PC-3 (cell line): Measurements from ENCODE around the gene DPPA2. TPM values are rescaled to one million over a fixed set of nuclear protein-coding genes. Genes with fewer than 3 reads are reported as not detected.

Source experiments
- ATAC-seq: fragments of 200-7000 bp; cut with Tn5 transposase; 2 replicates; pipeline ENCODE4 v1.9.1; 2020; ENCODE audit warnings: mild to moderate bottlenecking, moderate library complexity
- BruUV-seq: library from RNA; stranded (reverse); fragments of 400-500 nt; replicated peaks from 2 replicates; lab custom pipeline; 2021; lab: Mats Ljungman, UMichigan
- CTCF ChIA-PET: fragments of 300-600 bp; sonication (Branson Sonifier 250); formaldehyde crosslinking; loops from one replicate; lab custom pipeline; 2022; ENCODE audit warnings: antibody characterized with exemption; lab: Charles Lee
- POLR2A ChIA-PET: fragments of 300-600 bp; sonication (Branson Sonifier 250); formaldehyde crosslinking; loops from one replicate; lab custom pipeline; 2022; ENCODE audit warnings: antibody characterized with exemption; ENCODE audit not compliant: unreplicated experiment; lab: Charles Lee
- DNase-seq: peaks from one replicate; pipeline ENCODE4 v3.0.0-alpha.2; 2015
- H2AFZ ChIP-seq: fragments of 300-600 bp; sonication (generic); 2 replicates; pipeline ENCODE4 v1.6.0; 2016; ENCODE audit warnings: antibody characterized with exemption, low read length
- H3F3A ChIP-seq: fragments of 300-600 bp; sonication (generic); one replicate; pipeline ENCODE4 v1.6.0; 2017; ENCODE audit warnings: antibody characterized with exemption, low read length, control low read depth, mild to moderate bottlenecking; ENCODE audit not compliant: unreplicated experiment
- H3K27ac ChIP-seq: fragments of 300-600 bp; sonication (generic); 2 replicates; pipeline ENCODE4 v1.5.1; 2016; ENCODE audit warnings: mild to moderate bottlenecking, low read length
- H3K27me3 ChIP-seq: fragments of 300-600 bp; sonication (generic); 2 replicates; pipeline ENCODE4 v1.6.1; 2016; ENCODE audit warnings: low read length, mixed read lengths
- H3K36me3 ChIP-seq: fragments of 300-600 bp; sonication (generic); 2 replicates; pipeline ENCODE4 v1.6.1; 2016; ENCODE audit warnings: low read depth, mixed run types, low read length, mixed read lengths
- H3K4me1 ChIP-seq: fragments of 300-600 bp; sonication (generic); 2 replicates; pipeline ENCODE4 v1.5.1; 2016; ENCODE audit warnings: low read length; ENCODE audit not compliant: insufficient read depth
- H3K4me2 ChIP-seq: fragments of 300-600 bp; sonication (generic); 2 replicates; pipeline ENCODE4 v1.6.0; 2016; ENCODE audit warnings: low read length
- H3K4me3 ChIP-seq: fragments of 300-600 bp; sonication (generic); 2 replicates; pipeline ENCODE4 v1.5.1; 2016; ENCODE audit warnings: mild to moderate bottlenecking, low read length, mixed read lengths
- H3K79me2 ChIP-seq: fragments of 300-600 bp; sonication (generic); 2 replicates; pipeline ENCODE4 v1.6.1; 2017; ENCODE audit warnings: low read length, mixed read lengths
- H3K9ac ChIP-seq: fragments of 300-600 bp; sonication (generic); 2 replicates; pipeline ENCODE4 v1.6.0; 2016; ENCODE audit warnings: mild to moderate bottlenecking, low read length
- H3K9me2 ChIP-seq: fragments of 300-600 bp; sonication (generic); replicated peaks from 2 replicates; pipeline ENCODE4 v1.6.1; 2016; ENCODE audit warnings: mixed run types, low read length, mixed read lengths
- H3K9me3 ChIP-seq: fragments of 300-600 bp; sonication (generic); 2 replicates; pipeline ENCODE4 v1.6.1; 2016; ENCODE audit warnings: low read length, mixed read lengths
- H4K20me1 ChIP-seq: fragments of 300-600 bp; sonication (generic); 2 replicates; pipeline ENCODE4 v1.6.1; 2016; ENCODE audit warnings: low read length, mixed read lengths
- CTCF ChIP-seq: fragments of 300-600 bp; sonication (generic); conservative IDR thresholded peaks from 2 replicates; pipeline ENCODE4 v1.5.1; 2017; ENCODE audit warnings: antibody characterized with exemption, low read depth, mild to moderate bottlenecking, low read length
- EZH2 ChIP-seq: fragments of 300-600 bp; sonication (generic); IDR thresholded peaks from one replicate; pipeline ENCODE4 v1.6.1; 2017; ENCODE audit warnings: antibody characterized with exemption, mild to moderate bottlenecking, low read length; ENCODE audit not compliant: unreplicated experiment
- EZH2phosphoT487 ChIP-seq: fragments of 300-600 bp; sonication (generic); IDR thresholded peaks from 2 replicates; pipeline ENCODE4 v1.6.1; 2018; ENCODE audit warnings: mild to moderate bottlenecking, antibody characterized with exemption, low read length, borderline replicate concordance
- intact Hi-C: fragments of 100-400 bp; cut with micrococcal nuclease; formaldehyde crosslinking; loops from 2 replicates; pipeline ENCODE4 v1.9.0; 2023
- total RNA-seq: library from RNA; depleted of rRNA; stranded (reverse); fragments of >200 nt; gene quantifications from 2 replicates; pipeline ENCODE4 v1.2.3, GENCODE V29; 2014

Gene DPPA2
- total RNA-seq, 1 experiment from 2014 or later = not detected

DNA sequence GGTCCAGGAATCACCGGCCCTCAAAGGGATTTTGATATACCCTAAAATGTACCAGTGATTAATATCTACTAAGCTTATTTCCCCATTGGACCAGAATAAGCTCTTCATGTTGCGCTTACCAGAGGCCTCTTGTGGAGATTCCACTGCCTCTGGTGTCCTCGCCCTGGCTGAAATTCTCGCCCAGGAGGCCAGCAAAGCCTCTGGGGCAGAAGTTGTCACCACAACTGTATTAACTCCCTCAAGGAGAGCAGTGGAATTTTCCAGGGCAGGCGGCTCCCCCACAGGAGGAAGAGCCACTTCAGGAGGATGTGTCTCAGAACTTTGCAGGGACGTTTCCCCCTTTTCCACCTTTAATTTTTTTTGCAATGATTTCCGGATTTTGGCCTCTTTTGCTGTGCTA, 14.1 kb upstream of the DPPA2 start:
- Histone ChIP-seq H3K27me3 (peaks cover 63% of the 10 kb centered on the region), H3K9ac (no peak overlapping the region), H3K4me1 (no peaks in the 10 kb centered on the region), H3K79me2 (no peaks in the 10 kb centered on the region), H3K4me2 (no peak overlapping the region), H3F3A (no peaks in the 10 kb centered on the region), H2AFZ (no peak overlapping the region), H3K4me3 (no peak overlapping the region), H3K9me3 (no peaks in the 10 kb centered on the region), H4K20me1 (no peaks in the 10 kb centered on the region), H3K9me2 (no peaks in the 10 kb centered on the region), H3K27ac (no peak overlapping the region), H3K36me3 (no peaks in the 10 kb centered on the region)
- intact Hi-C loops = no loop called here
- BruUV-seq = no TSS peak
- DNase-seq = no peak
- TF ChIP-seq EZH2 (no peak), EZH2phosphoT487 (no peak), CTCF (no peak)
- ChIA-PET CTCF (no interaction called here), POLR2A (no interaction called here)
- ATAC-seq = no peak

- no TSS peak for BruUV-seq
- Histone ChIP-seq H3K9me2 (no peaks in the 10 kb centered on the region), H2AFZ (no peak overlapping the region), H3F3A (no peaks in the 10 kb centered on the region), H3K27ac (no peak overlapping the region), H4K20me1 (no peaks in the 10 kb centered on the region), H3K9me3 (no peaks in the 10 kb centered on the region), H3K79me2 (no peaks in the 10 kb centered on the region), H3K4me1 (no peaks in the 10 kb centered on the region), H3K9ac (no peak overlapping the region), H3K4me2 (no peak overlapping the region), H3K4me3 (no peak overlapping the region), H3K36me3 (no peaks in the 10 kb centered on the region), H3K27me3 (peaks cover 50% of the 10 kb centered on the region)
- TF ChIP-seq EZH2 (no peak), EZH2phosphoT487 (no peak), CTCF (no peak)
- DNase-seq = no peak
- POLR2A ChIA-PET = no interaction called here
- CTCF ChIA-PET = no interaction called here
- ATAC-seq = no peak
- intact Hi-C loops = no loop called here
These were observed 11.9 kb upstream of the DPPA2 start for GRCh38 chr3:109328202-109328601.

GRCh38 chr3:109325657-109326056, 9.3 kb upstream of the DPPA2 start:
- H3K9me3 ChIP-seq = no peaks in the 10 kb centered on the region
- no peaks in the 10 kb centered on the region for H3F3A ChIP-seq
- ATAC-seq (no peak), DNase-seq (no peak)
- no peaks in the 10 kb centered on the region for H4K20me1 ChIP-seq
- no peak overlapping the region for H3K4me2 ChIP-seq
- no peak overlapping the region for H2AFZ ChIP-seq
- no peaks in the 10 kb centered on the region for H3K9me2 ChIP-seq
- no peak for TF ChIP-seq EZH2phosphoT487
- TF ChIP-seq EZH2 = no peak
- no peak for TF ChIP-seq CTCF
- no peak overlapping the region for H3K4me3 ChIP-seq
- POLR2A ChIA-PET = no interaction called here
- BruUV-seq = no TSS peak
- H3K27ac ChIP-seq = no peak overlapping the region
- H3K27me3 ChIP-seq = peaks cover 42% of the 10 kb centered on the region
- no peaks in the 10 kb centered on the region for H3K79me2 ChIP-seq
- CTCF ChIA-PET = no interaction called here
- no peaks in the 10 kb centered on the region for H3K4me1 ChIP-seq
- intact Hi-C loops = no loop called here
- no peaks in the 10 kb centered on the region for H3K36me3 ChIP-seq
- H3K9ac ChIP-seq = no peak overlapping the region
